ENCODE measurements around the gene FGF3. TPM values are rescaled to one million over a fixed set of nuclear protein-coding genes. Genes with fewer than 3 reads are reported as not detected.

The FGF3 gene
- polyA plus RNA-seq, 1 donor from 2014 or later = 3.7 TPM

DNA sequence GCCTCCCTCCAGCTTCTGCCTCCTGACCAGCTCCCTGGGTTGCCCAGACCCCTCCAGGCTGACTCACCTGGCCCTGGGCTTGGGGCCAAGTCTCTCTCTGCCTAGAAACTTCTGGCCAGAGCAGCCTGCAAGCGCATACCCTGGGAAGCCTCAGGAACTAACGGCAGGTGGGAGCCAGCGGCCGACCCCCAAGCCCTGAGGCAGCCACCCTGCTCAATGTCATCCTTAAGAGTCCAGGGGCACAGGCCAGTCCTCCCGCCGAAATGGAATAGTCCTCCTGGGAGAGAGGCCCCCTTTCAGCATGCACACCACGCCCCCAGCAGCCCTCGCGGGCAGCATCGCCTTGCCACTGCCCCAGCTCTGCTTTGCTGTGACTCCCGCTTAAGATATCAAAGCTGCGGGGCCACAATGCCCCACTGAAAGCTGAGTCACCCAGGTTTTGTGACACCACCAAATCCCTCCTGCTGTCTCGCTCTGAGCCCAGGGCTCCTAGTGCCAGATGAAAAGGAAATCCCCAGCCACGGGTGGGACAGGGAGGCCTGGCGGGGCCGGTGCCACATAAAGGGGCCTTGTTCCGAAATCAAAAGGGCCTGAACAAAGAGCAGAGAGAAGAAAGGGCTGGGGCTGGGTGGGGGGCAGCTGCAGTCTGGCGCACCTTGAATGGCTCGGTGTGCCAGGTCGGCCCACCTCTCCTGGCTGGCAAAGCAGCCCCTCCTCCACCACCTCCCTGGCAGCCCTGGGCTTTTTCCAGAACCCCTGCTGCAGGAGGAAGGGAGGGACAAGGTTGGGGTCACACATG, 21.4 kb upstream of the FGF3 start:
- Histone ChIP-seq H3K9ac (ENCODE audit: low read length) (no peak overlapping the region), H3K4me2 (ENCODE audit: low read length) (no peak overlapping the region), H3K9me3 (ENCODE audit: low read length) (no peaks in the 10 kb centered on the region)

DNA sequence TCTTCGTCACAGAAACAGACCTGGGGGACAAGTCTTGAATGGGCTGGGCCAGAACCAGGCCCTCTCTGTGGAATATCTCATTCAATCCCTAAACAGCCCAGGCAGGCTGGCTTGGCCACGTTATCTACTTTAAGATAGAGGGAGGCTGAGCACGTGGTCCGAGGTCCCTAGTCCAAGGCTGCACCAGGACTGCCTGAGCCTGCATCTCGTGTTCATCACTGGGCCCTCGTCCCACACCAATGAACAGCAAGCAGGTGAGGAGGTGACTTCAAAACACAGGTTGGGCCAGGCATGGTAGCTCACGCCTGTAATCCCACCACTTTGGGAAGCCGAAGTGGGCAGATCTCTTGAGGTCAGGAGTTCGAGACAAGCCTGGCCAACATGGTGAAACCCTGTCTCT, 20.3 kb upstream of the FGF3 start:
- Histone ChIP-seq H3K4me3 (ENCODE audit: low read length) (no peak overlapping the region), H3K9ac (ENCODE audit: low read length) (no peak overlapping the region), H3K9me3 (ENCODE audit: low read length) (no peaks in the 10 kb centered on the region), H4K20me1 (ENCODE audit: insufficient read depth) (no peaks in the 10 kb centered on the region), H3K27ac (ENCODE audit: low read length) (no peak overlapping the region), H3K79me2 (replicated peaks; ENCODE audit: insufficient read depth, low read length) (no peaks in the 10 kb centered on the region), H3K9me2 (ENCODE audit: insufficient read depth, low read length) (no peaks in the 10 kb centered on the region), H2AFZ (ENCODE audit: low read depth, low read length) (no peak overlapping the region), H3K36me3 (ENCODE audit: insufficient read depth, low read length) (no peaks in the 10 kb centered on the region), H3K4me2 (ENCODE audit: low read length) (no peak overlapping the region), H3K27me3 (ENCODE audit: insufficient read depth, low read depth, low read length) (no peaks in the 10 kb centered on the region), H3F3A (ENCODE audit: insufficient read depth, low read length, poor library complexity, severe bottlenecking) (no peaks in the 10 kb centered on the region)
- TF ChIP-seq TAF1 (IDR thresholded peaks at IDR 0.05; ENCODE audit: low read depth) (no peak), EZH2 (IDR thresholded peaks at IDR 0.05; ENCODE audit: borderline replicate concordance, insufficient read depth, low read length, poor library complexity, severe bottlenecking) (no peak), SMC3 (conservative IDR thresholded peaks at IDR 0.05; ENCODE audit: poor library complexity) (no peak), EP300 (conservative IDR thresholded peaks at IDR 0.05; ENCODE audit: poor library complexity, severe bottlenecking) (no peak)
- TF ChIP-seq, protein P1, sequence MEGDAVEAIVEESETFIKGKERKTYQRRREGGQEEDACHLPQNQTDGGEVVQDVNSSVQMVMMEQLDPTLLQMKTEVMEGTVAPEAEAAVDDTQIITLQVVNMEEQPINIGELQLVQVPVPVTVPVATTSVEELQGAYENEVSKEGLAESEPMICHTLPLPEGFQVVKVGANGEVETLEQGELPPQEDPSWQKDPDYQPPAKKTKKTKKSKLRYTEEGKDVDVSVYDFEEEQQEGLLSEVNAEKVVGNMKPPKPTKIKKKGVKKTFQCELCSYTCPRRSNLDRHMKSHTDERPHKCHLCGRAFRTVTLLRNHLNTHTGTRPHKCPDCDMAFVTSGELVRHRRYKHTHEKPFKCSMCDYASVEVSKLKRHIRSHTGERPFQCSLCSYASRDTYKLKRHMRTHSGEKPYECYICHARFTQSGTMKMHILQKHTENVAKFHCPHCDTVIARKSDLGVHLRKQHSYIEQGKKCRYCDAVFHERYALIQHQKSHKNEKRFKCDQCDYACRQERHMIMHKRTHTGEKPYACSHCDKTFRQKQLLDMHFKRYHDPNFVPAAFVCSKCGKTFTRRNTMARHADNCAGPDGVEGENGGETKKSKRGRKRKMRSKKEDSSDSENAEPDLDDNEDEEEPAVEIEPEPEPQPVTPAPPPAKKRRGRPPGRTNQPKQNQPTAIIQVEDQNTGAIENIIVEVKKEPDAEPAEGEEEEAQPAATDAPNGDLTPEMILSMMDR (IDR thresholded peaks at IDR 0.05; ENCODE audit: poor library complexity, severe bottlenecking) = no peak

More for the DNA sequence above, 21.4 kb upstream of the FGF3 start:
- no peak for TF ChIP-seq SMC3 (conservative IDR thresholded peaks at IDR 0.05; ENCODE audit: poor library complexity)
- no peak for TF ChIP-seq POLR2AphosphoS5 (IDR thresholded peaks at IDR 0.05)
- Histone ChIP-seq H3K4me3 (ENCODE audit: low read length) (no peak overlapping the region), H2AFZ (ENCODE audit: low read depth, low read length) (no peak overlapping the region), H3K79me2 (replicated peaks; ENCODE audit: insufficient read depth, low read length) (no peaks in the 10 kb centered on the region), H3K36me3 (ENCODE audit: insufficient read depth, low read length) (no peaks in the 10 kb centered on the region), H3K27me3 (ENCODE audit: insufficient read depth, low read depth, low read length) (no peaks in the 10 kb centered on the region), H3F3A (ENCODE audit: insufficient read depth, low read length, poor library complexity, severe bottlenecking) (no peaks in the 10 kb centered on the region), H4K20me1 (ENCODE audit: insufficient read depth) (no peaks in the 10 kb centered on the region), H3K27ac (ENCODE audit: low read length) (no peak overlapping the region), H3K9me2 (ENCODE audit: insufficient read depth, low read length) (no peaks in the 10 kb centered on the region)

DNA sequence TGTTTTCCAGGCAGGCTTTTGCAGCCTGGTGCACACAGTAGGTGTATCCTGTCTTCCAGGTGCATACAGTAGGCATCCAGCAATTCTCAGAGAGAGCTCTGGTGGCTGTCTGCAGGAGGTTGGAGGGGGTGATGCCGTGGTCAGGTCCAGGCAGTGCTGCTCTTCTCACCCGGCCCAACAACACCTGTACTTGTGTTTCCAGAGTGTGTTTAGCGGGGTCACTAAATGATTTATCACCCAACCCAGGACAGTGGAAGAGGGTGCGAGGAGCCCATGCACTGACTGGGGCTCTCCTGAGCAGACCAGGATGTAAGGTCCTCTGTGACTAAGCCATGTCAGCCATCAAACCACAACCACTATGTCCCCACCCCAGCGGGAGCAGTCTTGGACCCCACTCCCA, 18.6 kb upstream of the FGF3 start:
- Histone ChIP-seq H3K4me3 (ENCODE audit: low read length) (no peak overlapping the region), H2AFZ (ENCODE audit: low read depth, low read length) (no peak overlapping the region), H3F3A (ENCODE audit: insufficient read depth, low read length, poor library complexity, severe bottlenecking) (no peaks in the 10 kb centered on the region), H3K27ac (ENCODE audit: low read length) (no peak overlapping the region), H3K79me2 (replicated peaks; ENCODE audit: insufficient read depth, low read length) (no peaks in the 10 kb centered on the region), H3K4me2 (ENCODE audit: low read length) (no peak overlapping the region), H3K9me3 (ENCODE audit: low read length) (no peaks in the 10 kb centered on the region), H3K36me3 (ENCODE audit: insufficient read depth, low read length) (no peaks in the 10 kb centered on the region), H4K20me1 (ENCODE audit: insufficient read depth) (no peaks in the 10 kb centered on the region), H3K9me2 (ENCODE audit: insufficient read depth, low read length) (no peaks in the 10 kb centered on the region), H3K27me3 (ENCODE audit: insufficient read depth, low read depth, low read length) (no peaks in the 10 kb centered on the region), H3K9ac (ENCODE audit: low read length) (no peak overlapping the region)
- no peak for TF ChIP-seq RAD21 (conservative IDR thresholded peaks at IDR 0.05)
- TF ChIP-seq, protein P2, sequence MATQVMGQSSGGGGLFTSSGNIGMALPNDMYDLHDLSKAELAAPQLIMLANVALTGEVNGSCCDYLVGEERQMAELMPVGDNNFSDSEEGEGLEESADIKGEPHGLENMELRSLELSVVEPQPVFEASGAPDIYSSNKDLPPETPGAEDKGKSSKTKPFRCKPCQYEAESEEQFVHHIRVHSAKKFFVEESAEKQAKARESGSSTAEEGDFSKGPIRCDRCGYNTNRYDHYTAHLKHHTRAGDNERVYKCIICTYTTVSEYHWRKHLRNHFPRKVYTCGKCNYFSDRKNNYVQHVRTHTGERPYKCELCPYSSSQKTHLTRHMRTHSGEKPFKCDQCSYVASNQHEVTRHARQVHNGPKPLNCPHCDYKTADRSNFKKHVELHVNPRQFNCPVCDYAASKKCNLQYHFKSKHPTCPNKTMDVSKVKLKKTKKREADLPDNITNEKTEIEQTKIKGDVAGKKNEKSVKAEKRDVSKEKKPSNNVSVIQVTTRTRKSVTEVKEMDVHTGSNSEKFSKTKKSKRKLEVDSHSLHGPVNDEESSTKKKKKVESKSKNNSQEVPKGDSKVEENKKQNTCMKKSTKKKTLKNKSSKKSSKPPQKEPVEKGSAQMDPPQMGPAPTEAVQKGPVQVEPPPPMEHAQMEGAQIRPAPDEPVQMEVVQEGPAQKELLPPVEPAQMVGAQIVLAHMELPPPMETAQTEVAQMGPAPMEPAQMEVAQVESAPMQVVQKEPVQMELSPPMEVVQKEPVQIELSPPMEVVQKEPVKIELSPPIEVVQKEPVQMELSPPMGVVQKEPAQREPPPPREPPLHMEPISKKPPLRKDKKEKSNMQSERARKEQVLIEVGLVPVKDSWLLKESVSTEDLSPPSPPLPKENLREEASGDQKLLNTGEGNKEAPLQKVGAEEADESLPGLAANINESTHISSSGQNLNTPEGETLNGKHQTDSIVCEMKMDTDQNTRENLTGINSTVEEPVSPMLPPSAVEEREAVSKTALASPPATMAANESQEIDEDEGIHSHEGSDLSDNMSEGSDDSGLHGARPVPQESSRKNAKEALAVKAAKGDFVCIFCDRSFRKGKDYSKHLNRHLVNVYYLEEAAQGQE (IDR thresholded peaks at IDR 0.05; ENCODE audit: borderline replicate concordance) = no peak
- no peak for TF ChIP-seq SMC3 (conservative IDR thresholded peaks at IDR 0.05; ENCODE audit: poor library complexity)
- no peak for TF ChIP-seq EP300 (conservative IDR thresholded peaks at IDR 0.05; ENCODE audit: poor library complexity, severe bottlenecking)
- no peak for TF ChIP-seq MXI1 (conservative IDR thresholded peaks at IDR 0.05; ENCODE audit: poor library complexity, severe bottlenecking)
- TF ChIP-seq TAF1 (IDR thresholded peaks at IDR 0.05; ENCODE audit: low read depth) = no peak
- TF ChIP-seq EZH2 (IDR thresholded peaks at IDR 0.05; ENCODE audit: borderline replicate concordance, insufficient read depth, low read length, poor library complexity, severe bottlenecking) = no peak
- TF ChIP-seq, protein P1 (IDR thresholded peaks at IDR 0.05; ENCODE audit: poor library complexity, severe bottlenecking) = no peak
- no peak for TF ChIP-seq POLR2AphosphoS5 (IDR thresholded peaks at IDR 0.05)

Measured in neural cell (in vitro differentiated cells).